Inflammatory macrophage treated with lipopolysaccharide for 4 hours (primary cell): Measurements from ENCODE around the gene DUSP14.
A peak's percentile ranks its signal among the peaks of the same experiment; 100 is the strongest.
"Not testable (repeated sequence)": the region's sequence is repeated elsewhere in the genome, so short reads cannot be mapped to it uniquely, and the experiment has no call there.

Experiments used
- DNase-seq: peaks from one replicate; pipeline ENCODE4 v3.0.0-alpha.2; 2020

DUSP14 gene

DNA sequence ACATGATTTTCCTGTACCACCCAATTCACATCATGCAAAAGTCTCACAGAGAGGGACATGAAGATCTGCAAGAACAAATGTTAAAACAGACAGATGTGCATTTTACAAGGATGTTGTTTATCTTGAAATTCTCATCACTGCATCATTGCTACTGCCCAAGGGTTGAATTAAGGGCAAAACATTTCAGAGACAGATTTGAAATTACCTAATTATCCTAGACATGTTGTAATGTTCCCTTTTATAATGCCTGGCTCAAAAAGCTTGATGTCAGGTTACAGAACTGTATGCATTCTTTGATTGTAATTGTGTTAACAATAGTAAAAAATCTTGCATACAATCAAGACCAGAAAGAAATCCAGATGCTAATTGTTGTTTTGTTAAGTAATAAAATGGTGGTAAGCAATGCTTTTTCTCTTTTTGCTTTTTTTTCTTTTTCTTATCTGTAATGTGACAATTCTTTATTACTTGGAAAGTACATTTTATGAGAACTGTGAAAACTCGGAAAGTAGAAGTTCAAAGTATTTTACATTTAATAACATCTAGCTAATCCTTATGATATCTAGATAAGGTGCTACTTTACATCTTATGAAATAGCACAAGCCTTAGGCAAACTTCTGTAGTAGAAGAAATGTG lies 3.6 kb upstream of the DUSP14 start:
- no peak for DNase-seq

GRCh38 chr17:37488009-37488604 lies 1.6 kb upstream of the DUSP14 start:
- DNase-seq, result peak; percentile 45

- DNase-seq, result peak; percentile 30
Measured at GRCh38 chr17:37488607-37489196, 989 bp upstream of the DUSP14 start.

GRCh38 chr17:37490022-37490587 lies 414 bp downstream of the DUSP14 start:
- DNase-seq, result peak; percentile 29

DNA sequence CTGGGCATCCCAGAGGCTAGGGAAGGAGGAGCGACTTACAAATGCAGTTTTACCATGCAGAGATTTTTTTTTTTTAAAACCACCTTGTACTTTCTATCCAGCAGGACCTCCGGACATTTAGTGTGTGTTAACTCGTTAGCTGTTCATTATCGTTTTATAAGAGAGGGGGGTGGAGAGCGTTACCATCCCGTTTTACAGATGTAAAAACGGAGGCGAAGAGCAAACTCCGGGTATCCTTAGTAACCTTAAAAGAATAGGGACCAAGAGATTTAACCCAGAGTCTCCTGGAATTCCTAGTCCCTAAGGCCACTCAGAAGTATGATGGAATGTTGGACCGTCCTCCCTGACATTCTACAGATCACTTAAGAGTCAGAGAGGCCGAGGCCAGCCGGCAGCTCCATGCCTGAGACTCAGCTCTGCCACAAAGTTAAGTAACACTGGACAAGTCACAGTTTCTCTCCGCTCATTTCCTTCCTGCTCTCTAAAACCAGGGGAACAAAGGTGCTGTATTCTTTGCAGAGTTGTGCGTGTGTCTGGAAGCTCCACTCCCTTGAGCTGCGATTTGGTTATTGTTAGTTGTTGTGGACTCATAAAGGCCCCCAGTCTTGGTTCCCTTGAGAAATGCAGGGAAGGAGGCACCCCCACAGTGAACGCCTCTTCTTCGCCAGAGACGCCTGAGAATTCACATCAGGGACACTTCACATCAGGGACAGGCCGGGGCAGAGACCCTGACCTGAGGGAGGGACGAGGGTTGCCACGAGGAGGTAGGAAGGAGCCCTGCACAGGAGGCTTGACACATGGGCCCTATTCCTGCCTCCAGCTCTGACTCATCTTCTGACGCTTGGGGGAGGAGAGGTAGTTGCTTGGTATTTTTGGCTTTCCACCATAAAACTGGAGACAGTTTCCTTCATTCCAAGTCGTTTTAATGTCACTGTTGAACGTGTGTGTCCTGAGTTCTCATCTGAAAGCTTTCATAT lies 1.2 kb downstream of the DUSP14 start:
- no peak for DNase-seq

DNA sequence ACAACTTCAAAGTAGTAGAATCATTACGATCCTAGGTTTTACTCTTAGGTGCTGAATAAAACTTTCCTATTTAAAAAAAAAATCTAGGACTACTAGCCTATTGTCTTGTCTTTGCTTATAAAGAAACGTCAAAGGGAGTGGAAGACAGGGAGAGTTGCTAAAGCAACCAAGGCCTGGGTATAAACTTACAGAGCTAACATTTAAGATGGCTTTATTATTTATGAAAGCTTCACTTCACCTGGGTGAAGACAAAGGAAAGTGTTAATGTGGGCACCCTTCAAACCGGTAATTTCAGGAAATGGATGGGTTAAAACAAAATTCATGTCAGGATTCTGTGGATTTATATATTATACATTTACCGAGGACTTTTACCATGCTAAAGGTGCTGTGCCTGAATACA lies 2.5 kb downstream of the DUSP14 start:
- DNase-seq, result no peak

- DNase-seq, result no peak
Measured at GRCh38 chr17:37493249-37494027, 3.7 kb downstream of the DUSP14 start.

DNA sequence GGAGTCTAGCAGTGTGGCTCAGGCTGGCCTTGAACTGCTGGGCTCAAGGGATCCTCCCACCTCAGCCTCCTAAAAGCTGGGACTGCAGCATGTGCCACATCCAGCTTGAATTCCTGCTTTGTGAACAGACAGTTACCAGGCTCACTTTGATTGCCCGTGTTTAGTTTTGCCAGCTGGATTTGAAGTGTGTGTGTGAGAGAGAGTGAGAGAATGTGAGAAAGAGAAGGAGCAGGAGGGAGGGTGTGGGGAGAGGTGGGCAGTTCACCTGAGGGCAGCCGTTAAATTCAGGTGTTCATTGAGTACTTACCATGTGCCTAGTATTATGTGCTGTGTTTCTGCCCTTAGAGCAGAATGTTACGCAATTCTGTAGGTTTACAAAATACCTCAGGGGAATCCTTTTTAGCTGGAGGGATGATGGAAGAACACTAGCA lies 4.7 kb downstream of the DUSP14 start:
- no peak for DNase-seq

DNA sequence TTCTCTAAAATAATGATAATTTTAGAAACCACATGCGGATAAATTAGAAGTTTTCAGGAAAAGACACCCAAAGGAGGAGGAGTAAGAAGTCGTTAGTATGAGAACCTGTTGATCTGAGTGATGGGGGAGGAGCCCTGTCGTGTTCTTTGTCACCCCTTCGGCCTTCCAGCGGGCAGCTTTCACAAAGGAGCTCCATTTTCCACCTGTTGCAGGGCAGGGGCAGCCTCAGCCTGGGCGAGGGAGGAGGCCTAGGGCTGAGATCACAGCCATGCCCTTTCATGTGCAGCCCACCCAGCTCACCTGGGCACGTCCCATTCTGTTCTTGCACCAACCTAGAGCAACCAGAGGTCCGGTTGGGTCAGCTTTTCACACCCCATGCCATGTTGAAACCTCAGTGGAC lies 5.3 kb downstream of the DUSP14 start:
- no peak for DNase-seq

GRCh38 chr17:37500378-37500777 lies 10.7 kb downstream of the DUSP14 start:
- DNase-seq, result no peak

DNA sequence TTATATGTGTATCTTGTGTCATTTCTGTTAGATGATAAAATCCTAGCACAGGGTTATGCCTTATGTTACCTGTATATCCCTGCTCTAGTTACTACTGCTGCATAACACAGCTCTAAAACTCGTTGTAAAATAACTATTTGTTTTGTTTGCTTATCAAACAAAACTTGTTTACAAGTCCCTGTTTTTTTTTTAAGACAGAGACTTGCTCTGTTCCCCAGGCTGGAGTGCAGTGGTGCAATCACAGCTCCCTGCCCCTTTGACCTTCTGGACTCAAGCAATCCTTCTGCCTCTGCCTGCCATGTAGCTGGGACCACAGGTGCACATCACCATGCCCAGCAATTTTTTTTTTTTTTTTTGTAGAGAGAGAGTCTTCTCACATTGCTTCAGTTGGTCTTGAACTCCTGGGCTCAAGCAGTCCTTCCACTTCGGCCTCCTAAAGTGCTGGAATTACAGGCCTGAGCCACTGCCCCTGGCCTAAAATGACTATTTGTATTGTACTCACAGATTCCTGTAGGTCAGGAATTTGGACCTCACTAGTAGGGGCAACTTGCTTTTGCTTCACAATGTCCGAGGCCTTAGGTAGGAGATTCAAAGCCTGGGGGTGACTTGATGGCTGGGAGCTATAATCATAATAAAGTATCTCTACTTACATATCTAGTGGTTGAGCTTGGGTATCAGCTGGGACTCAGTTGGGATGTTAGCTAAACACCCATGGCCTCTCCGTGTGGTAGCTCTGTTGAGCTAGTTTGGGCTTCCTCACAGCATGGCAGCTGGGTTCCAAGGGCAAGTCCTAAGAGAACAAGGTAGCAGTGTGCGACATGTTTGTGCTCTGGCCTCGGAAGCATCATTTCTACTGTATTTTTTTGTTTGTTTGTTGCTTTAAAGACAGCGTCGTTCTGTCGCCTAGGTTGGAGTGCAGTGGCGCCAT lies 12.6 kb downstream of the DUSP14 start:
- no peak for DNase-seq

- DNase-seq, result no peak
Measured at GRCh38 chr17:37503148-37503547, 13.5 kb downstream of the DUSP14 start.

DNA sequence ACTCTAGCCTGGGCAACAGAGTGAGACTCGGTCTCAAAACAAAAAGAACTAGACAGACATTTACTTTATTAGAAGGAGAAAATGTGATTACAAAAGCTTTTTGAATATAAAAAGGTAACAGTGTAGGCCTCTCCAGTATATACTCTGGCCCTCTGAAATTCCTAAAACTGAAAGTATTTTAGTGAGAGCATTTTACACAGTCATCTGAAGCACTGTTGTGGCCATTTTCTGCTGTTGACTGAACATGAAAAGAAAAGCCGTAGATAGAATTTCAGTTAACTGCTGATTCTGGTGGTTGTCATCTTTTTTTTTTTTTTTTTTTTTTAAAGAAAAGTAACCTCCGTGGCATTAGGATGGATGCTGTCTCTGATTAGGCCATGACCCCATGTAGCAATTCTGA lies 15.6 kb downstream of the DUSP14 start:
- DNase-seq, result no peak

GRCh38 chr17:37506678-37507077 lies 17.0 kb downstream of the DUSP14 start:
- no peak for DNase-seq

GRCh38 chr17:37507111-37507510 lies 17.4 kb downstream of the DUSP14 start:
- DNase-seq, result no peak

DNA sequence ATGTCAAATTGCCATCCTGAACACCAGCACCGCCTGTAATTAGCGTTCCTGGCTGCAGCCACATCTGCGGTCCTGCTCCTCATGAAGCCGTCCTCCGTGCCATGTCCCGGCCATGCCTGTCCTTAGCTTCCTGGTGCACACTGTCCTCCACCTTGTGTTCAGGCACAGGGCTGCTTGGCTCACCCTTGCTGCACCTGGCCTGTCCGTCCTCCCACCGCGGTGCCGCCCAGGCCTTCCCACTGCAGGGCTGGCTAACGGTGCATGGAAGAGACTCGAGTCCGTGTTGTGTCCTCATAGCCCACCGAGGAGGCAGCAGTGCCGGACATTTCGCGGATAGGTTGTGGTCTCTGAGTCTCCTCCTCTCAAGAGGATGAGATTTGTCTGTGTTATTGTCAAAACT lies 20.4 kb downstream of the DUSP14 start:
- no peak for DNase-seq

- not testable (repeated sequence) for DNase-seq
Measured at GRCh38 chr17:37511642-37512041, 22.0 kb downstream of the DUSP14 start.

- DNase-seq, result no peak
Measured at GRCh38 chr17:37512442-37513068, 22.9 kb downstream of the DUSP14 start.

GRCh38 chr17:37513711-37514110 lies 24.0 kb downstream of the DUSP14 start:
- no peak for DNase-seq

DNA sequence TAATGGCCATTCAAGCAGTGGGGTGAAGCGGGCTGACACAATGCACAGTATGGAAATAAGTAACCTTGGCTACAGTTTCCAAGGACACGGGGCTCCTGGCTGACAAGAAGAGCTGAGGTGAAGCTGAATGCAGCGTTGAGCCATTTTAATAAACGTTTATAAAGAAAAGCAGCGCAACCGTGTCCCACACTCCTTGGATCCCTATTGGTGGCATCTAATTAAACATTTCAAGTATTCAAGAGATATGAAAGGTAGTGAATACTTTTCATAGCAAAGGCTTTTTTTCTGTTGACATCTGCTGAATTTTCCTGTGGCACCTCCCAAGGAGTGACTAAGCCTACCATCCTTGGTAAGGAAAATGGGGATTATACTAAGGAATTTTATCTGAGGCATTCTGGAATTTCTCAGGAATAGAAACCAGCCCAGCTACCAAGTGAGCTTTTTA lies 26.5 kb downstream of the DUSP14 start:
- DNase-seq, result no peak
